HG02884 (cell line): ENCODE results near the gene ZNF776.
"Not testable (repeated sequence)": the region's sequence is repeated elsewhere in the genome, so short reads cannot be mapped to it uniquely, and the experiment has no call there.

Source experiments
- ATAC-seq: cut with Tn5 transposase; IDR thresholded peaks from one replicate; pipeline ENCODE4 v1.9.1; 2021; ENCODE audit warnings: mild to moderate bottlenecking, moderate library complexity; ENCODE audit not compliant: unreplicated experiment

The ZNF776 gene

GRCh38 chr19:57776764-57777296 is 30.2 kb downstream of the ZNF776 start:
- ATAC-seq, result no peak

DNA sequence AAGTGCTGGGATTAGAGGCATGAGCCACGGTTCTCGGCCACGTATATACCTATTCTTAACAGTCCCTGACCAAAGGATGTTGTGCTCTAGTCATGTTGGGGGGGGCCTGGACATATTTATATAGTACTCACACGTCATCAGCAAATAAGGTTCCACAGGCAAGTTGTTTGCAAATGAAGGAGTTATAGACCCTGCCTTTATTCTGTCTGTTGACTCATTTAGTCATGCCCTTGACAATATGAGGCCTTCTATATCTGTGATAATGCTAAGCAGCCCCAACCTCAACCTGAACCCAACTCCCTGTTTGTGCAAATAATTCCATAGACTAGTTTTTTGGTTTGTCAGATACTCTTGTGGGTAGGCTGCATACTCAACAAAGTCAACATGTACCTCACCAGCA is 31.7 kb downstream of the ZNF776 start:
- no peak for ATAC-seq

DNA sequence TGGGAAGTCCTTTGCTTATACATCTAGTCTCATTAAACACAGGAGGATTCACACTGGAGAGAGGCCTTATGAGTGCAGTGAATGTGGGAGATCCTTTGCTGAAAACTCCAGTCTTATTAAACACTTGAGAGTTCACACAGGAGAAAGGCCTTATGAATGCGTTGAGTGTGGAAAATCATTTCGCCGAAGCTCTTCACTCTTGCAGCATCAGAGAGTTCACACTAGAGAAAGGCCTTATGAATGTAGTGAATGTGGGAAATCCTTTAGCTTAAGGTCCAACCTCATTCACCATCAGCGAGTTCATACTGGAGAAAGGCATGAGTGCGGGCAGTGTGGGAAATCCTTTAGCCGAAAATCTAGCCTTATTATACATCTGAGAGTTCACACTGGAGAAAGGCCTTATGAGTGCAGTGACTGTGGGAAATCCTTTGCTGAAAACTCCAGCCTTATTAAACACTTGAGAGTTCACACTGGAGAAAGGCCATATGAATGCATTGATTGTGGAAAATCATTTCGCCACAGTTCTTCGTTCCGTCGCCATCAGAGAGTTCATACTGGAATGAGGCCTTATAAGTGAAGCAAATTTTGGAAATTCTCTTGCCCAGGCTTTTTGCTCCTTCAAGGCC is 32.7 kb downstream of the ZNF776 start:
- ATAC-seq, result no peak

DNA sequence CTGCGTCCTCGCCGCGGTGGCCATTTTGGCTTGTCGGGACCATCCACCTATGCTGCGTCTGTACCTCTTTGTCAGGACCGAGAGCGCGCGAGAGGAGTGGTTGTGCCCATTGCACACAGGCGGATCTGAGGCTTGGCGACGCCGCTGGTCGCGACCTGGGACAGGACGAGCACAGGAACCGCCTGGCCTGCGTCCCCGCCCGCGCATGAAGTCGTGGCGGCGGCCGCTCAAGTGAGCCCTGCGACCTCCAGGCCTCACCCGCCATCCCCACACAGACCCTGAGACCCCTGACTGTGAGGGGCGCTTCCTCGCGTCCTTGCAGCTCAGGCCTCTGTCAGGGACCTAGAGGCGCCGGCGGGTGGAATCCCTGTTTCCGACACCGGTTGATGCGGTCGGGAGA is 39.7 kb downstream of the ZNF776 start:
- ATAC-seq, result no peak

DNA sequence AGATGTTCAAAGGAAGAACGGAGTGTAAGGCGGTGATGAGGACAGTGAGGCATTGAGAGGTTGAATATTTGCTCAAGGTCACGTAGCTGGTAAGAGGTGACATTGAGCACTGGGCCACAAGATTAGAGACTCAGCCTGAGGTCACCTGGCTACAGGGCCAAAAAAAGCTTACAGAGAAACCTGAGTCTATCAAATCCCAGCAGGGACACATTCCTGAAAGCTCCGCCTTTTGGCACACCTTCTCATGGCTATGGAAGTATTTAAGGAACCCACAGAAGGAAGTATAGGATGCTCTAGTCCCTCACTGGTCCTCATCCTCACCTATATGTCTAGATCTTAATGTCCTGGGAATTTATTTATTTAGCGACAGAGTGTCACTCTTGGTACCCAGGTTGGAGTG is 40.3 kb downstream of the ZNF776 start:
- ATAC-seq, result no peak

DNA sequence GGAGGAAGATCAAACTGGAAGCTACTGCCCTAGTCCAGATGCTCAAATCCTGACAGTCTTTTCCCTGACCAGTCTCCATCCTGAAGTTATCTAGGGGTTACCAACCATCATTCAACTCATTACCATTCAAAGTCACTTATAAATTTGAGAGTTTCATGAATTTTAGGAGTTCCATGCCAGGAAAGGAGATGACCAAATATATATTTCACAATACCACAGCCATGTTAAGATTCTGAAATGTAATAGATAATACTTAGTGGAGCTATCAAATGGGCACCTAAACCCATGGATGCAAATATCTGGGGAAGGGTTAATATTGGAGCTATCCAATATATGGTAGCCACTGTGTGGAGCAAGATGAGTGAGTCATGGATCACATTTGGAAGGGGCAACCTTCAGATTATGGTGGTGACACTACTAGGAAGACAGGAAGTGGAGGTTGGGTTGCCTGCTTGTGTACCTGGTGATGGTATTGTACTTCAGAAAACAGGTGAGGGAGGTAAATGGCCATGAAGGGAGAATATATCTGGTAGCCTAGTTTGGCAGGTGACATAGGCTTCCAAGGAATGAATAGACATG is 41.6 kb downstream of the ZNF776 start:
- no peak for ATAC-seq

- no peak for ATAC-seq
Measured at GRCh38 chr19:57789288-57789687, 42.7 kb downstream of the ZNF776 start.

- not testable (repeated sequence) for ATAC-seq
Measured at GRCh38 chr19:57796580-57796979, 50.0 kb downstream of the ZNF776 start.

DNA sequence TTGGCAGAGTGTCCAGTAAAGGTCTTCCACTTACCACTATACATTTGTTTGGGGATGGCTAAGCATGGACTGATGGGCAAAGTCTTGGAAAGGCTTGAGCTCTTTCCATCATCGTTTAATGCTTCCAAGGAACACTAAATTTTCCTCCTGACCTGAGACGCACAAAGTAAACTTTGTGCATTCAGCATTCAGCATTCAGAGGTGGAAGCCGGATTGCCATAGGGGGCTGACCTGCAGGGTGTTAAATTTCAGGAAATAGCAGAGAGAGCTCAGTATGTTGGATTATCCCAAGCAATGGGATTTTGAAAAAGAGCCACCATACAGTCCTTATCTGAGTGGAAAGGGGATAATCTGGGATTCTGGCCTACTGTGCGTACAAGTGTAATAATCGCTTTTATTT is 54.1 kb downstream of the ZNF776 start:
- no peak for ATAC-seq

DNA sequence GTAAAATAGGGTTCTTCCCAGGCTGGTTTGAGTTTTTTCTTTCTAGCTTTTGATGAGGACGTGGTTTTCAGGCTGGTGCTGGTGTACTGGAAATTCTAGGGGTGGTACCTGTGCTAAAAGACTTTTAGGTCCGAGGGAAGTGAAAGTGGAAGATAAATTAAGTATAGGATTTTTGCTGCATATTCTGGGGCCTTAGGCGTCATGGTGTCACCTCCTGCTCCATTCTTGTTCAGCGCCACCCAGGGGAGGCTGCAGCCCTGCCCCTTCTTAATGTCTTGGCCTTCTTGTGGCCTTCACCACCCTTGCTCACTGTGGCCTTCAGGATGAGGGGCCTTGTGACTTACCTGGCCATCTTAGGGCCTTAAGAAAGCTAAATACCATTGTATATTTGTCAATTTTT is 55.7 kb downstream of the ZNF776 start:
- ATAC-seq, result no peak

GRCh38 chr19:57803265-57803593 is 56.6 kb downstream of the ZNF776 start:
- no peak for ATAC-seq

GRCh38 chr19:57803594-57804325 is 57.1 kb downstream of the ZNF776 start:
- ATAC-seq, result no peak

DNA sequence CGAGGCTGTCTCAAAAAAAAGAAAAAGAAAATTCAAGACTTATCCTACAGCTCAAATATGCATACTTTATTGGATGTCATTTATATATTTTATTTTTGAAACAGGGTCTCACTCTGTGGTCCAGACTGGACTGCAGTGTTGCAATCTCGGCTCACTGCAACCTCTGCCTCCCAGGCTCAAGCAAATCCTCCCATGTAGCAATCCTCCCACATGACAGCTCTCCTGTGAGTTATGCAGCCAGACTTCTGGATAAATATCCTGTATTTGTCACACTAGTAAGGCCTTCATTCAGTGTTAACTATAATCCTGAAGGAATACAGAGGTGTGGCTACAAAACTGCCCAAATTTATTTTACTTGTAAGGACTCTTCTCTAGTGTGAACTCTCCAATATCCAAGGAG is 60.9 kb downstream of the ZNF776 start:
- ATAC-seq, result no peak
